IMR-90 (cell line): Measurements from ENCODE around the gene SLC41A1. TPM values are rescaled to one million over a fixed set of nuclear protein-coding genes. Genes with fewer than 3 reads are reported as not detected.

Source experiments
- ATAC-seq: fragments of 200-7000 bp; cut with Tn5 transposase; 2 replicates; pipeline ENCODE4 v1.9.1; 2020; ENCODE audit warnings: low read depth, mild to moderate bottlenecking, moderate library complexity
- BruUV-seq: library from RNA; stranded (reverse); fragments of 400-500 nt; replicated peaks from 2 replicates; lab custom pipeline; 2021; lab: Mats Ljungman, UMichigan
- CTCF ChIA-PET: fragments of 300-600 bp; formaldehyde crosslinking; extraction: SDS; loops from one replicate; lab custom pipeline; 2021; ENCODE audit warnings: antibody characterized with exemption; lab: Yijun Ruan, JAX
- POLR2A ChIA-PET: fragments of 300-600 bp; sonication (Branson Sonifier 250); formaldehyde crosslinking; loops from one replicate; lab custom pipeline; 2022; ENCODE audit warnings: antibody characterized with exemption; ENCODE audit not compliant: unreplicated experiment; lab: Charles Lee
- DNase-seq: peaks from one replicate; pipeline ENCODE4 v3.0.0; 2013
- H2AFZ ChIP-seq: replicated peaks from 2 replicates; pipeline ENCODE3; 2013; ENCODE audit warnings: low read length, mild to moderate bottlenecking; ENCODE audit not compliant: poor library complexity
- H2AK5ac ChIP-seq: 2 replicates; pipeline ENCODE4 v1.6.1; 2013; ENCODE audit warnings: low read depth, low read length, inconsistent platforms
- H2AK9ac ChIP-seq: replicated peaks from 2 replicates; pipeline ENCODE3; 2013; ENCODE audit warnings: mild to moderate bottlenecking, low read depth, low read length, moderate library complexity; ENCODE audit not compliant: poor library complexity
- H2BK120ac ChIP-seq: 2 replicates; pipeline ENCODE4 v1.6.1; 2013; ENCODE audit warnings: low read depth, low read length, inconsistent platforms
- H2BK15ac ChIP-seq: 3 replicates; pipeline ENCODE4 v1.6.1; 2013; ENCODE audit warnings: low read depth, low read length, inconsistent platforms
- H2BK20ac ChIP-seq: 2 replicates; pipeline ENCODE4 v1.6.1; 2013; ENCODE audit warnings: low read depth, mild to moderate bottlenecking, inconsistent platforms, low read length, moderate library complexity
- H2BK5ac ChIP-seq: 2 replicates; pipeline ENCODE4 v1.6.1; 2013; ENCODE audit warnings: mild to moderate bottlenecking, low read depth, low read length, inconsistent platforms; ENCODE audit not compliant: poor library complexity, severe bottlenecking
- H3K14ac ChIP-seq: replicated peaks from 2 replicates; pipeline ENCODE4 v1.6.1; 2013; ENCODE audit warnings: low read depth, low read length, inconsistent platforms
- H3K18ac ChIP-seq: 2 replicates; pipeline ENCODE4 v1.6.1; 2013; ENCODE audit warnings: low read depth, low read length, control low read depth
- H3K23ac ChIP-seq: 2 replicates; pipeline ENCODE4 v1.6.1; 2013; ENCODE audit warnings: low read depth, low read length, inconsistent platforms
- H3K27ac ChIP-seq: 2 replicates; pipeline ENCODE4 v1.5.1; 2013; ENCODE audit warnings: mild to moderate bottlenecking, control low read depth, low read length; ENCODE audit not compliant: insufficient read depth
- H3K27me3 ChIP-seq: 2 replicates; pipeline ENCODE4 v1.6.1; 2013; ENCODE audit warnings: low read length; ENCODE audit not compliant: control insufficient read depth, insufficient read depth
- H3K36me3 ChIP-seq: 2 replicates; pipeline ENCODE4 v1.6.1; 2013; ENCODE audit warnings: low read length, mixed read lengths; ENCODE audit not compliant: control insufficient read depth, insufficient read depth
- H3K4ac ChIP-seq: 2 replicates; pipeline ENCODE4 v1.6.1; 2013; ENCODE audit warnings: low read depth, low read length, inconsistent platforms
- H3K4me1 ChIP-seq: 2 replicates; pipeline ENCODE4 v1.6.1; 2013; ENCODE audit warnings: low read length, mixed read lengths; ENCODE audit not compliant: control insufficient read depth, insufficient read depth
- H3K4me2 ChIP-seq: 2 replicates; pipeline ENCODE4 v1.6.1; 2013; ENCODE audit warnings: low read depth, mild to moderate bottlenecking, control low read depth, low read length, moderate library complexity
- H3K4me3 ChIP-seq: 2 replicates; pipeline ENCODE4 v1.5.1; 2013; ENCODE audit warnings: low read depth, mild to moderate bottlenecking, control low read depth, low read length, moderate library complexity; ENCODE audit not compliant: insufficient read depth
- H3K56ac ChIP-seq: 2 replicates; pipeline ENCODE4 v1.6.1; 2013; ENCODE audit warnings: low read length, inconsistent platforms; ENCODE audit not compliant: insufficient read depth; ENCODE audit errors: extremely low read depth
- H3K79me1 ChIP-seq, 2 experiments: 2 replicates each; pipeline ENCODE4 v1.6.1; 2013; ENCODE audit warnings: low read length in 2 of 2, inconsistent platforms in 1 of 2, low read depth in 1 of 2
- H3K9ac ChIP-seq: 2 replicates; pipeline ENCODE4 v1.6.1; 2013; ENCODE audit warnings: low read depth, low read length, control low read depth
- H3K9me1 ChIP-seq: 2 replicates; pipeline ENCODE4 v1.6.1; 2013; ENCODE audit warnings: low read length, inconsistent platforms; ENCODE audit not compliant: insufficient read depth
- H3K9me3 ChIP-seq: 2 replicates; pipeline ENCODE4 v1.6.1; 2013; ENCODE audit warnings: low read length; ENCODE audit not compliant: control insufficient read depth, insufficient read depth
- H4K20me1 ChIP-seq: 2 replicates; pipeline ENCODE4 v1.6.1; 2013; ENCODE audit warnings: low read length, inconsistent platforms; ENCODE audit not compliant: insufficient read depth
- H4K5ac ChIP-seq: 2 replicates; pipeline ENCODE4 v1.6.1; 2013; ENCODE audit warnings: mild to moderate bottlenecking, low read depth, low read length, control low read depth
- H4K8ac ChIP-seq, 2 experiments: 2 replicates each; pipeline ENCODE4 v1.6.1; 2013; ENCODE audit warnings: low read depth in 2 of 2, low read length in 2 of 2, control low read depth in 1 of 2, inconsistent platforms in 1 of 2
- H4K91ac ChIP-seq: 2 replicates; pipeline ENCODE4 v1.6.1; 2013; ENCODE audit warnings: low read depth, low read length, inconsistent platforms; ENCODE audit not compliant: insufficient read depth
- MAZ ChIP-seq: IDR thresholded peaks from 2 replicates; pipeline ENCODE4 v1.6.1; 2012; ENCODE audit warnings: low read depth, mild to moderate bottlenecking, low read length, improper control_type of control experiment, moderate library complexity, borderline replicate concordance
- SMC3 ChIP-seq: fragments of 150-350 bp; IDR thresholded peaks from 2 replicates; pipeline ENCODE4 v1.6.1; 2016; ENCODE audit warnings: low read depth, mild to moderate bottlenecking, antibody characterized with exemption, low read length, moderate library complexity
- WGBS, 2 experiments: methylation state at CpG; one replicate each; pipeline versions ENCODE4 v1.1.5 to v1.1.7; 2013; ENCODE audit warnings: missing lambda C conversion rate in 2 of 2; ENCODE audit not compliant: insufficient read length in 1 of 2; ENCODE audit errors: extremely low coverage in 2 of 2; 5-methylcytosine and 5-hydroxymethylcytosine counted together
- dilution Hi-C: fragments of 300-500 bp; cut with HindIII; formaldehyde crosslinking; loops from one replicate; pipeline ENCODE4 v1.14.3; 2018; ENCODE audit warnings: low sequenced_read_pairs; ENCODE audit not compliant: unreplicated experiment
- in situ Hi-C: fragments of 300-500 bp; cut with MboI; formaldehyde crosslinking; loops from 3 replicates; pipeline ENCODE4 v1.14.3; 2019; ENCODE audit warnings: low sequenced_read_pairs, inconsistent platforms, mixed read lengths
- intact Hi-C: fragments of 100-400 bp; cut with micrococcal nuclease; formaldehyde crosslinking; loops from 2 replicates; pipeline ENCODE4 v1.10.0; 2022
- polyA plus RNA-seq, 3 experiments: library from polyadenylated mRNA; depleted of rRNA; stranded (reverse); fragments of >200 nt; gene quantifications; 2 replicates each; pipeline ENCODE4 v1.2.3, GENCODE V29; 2012; ENCODE audit warnings: low replicate concordance in 1 of 3
- total RNA-seq: library from RNA; depleted of rRNA; stranded (reverse); fragments of >200 nt; gene quantifications from 2 replicates; pipeline ENCODE4 v1.2.3, GENCODE V29; 2012
- TF ChIP-seq, protein P1 (sequence below): conservative IDR thresholded peaks from 2 replicates; pipeline ENCODE4 v1.5.1; 2012; ENCODE audit warnings: mild to moderate bottlenecking, low read depth, low read length, improper control_type of control experiment

The SLC41A1 gene
- total and polyA plus RNA-seq, 2 of the 4 experiments (the other 2 are of a cell fraction) = 6.3 to 26.3 TPM

DNA sequence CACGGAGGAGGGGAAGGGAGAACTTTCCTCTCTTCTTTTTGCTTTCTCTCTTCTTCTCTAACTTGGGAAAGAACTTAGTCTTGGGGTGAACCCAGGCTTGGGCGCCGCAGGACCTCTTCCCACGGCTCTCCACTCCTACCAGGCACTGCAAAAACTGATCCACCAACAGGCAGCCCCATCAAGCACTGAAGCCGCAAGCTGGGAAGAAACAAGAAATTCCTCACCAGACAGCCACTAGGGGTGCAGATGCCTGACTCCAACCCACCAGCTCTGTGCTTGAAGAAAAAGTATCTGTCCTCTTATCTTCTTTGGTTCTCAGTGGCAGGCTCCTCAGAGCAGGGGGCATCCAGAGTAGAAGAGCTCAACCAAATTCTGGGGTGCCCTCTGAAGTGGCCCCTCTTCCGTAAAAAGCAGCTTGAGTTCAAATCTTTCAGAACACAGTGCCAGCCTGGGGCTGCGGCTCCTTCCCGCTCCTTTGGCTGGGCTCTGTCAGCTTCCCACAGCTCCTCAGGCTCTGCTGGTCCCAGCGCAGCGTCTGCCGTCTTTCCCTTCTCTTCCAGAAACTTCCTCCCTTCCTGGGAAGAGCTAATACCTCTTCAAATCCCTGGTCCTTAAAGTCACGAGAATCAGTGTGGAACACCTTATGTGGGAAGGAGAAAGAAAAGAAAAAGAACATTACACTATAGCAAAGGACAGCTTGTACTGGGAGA is 2.4 kb downstream of the SLC41A1 start:
- H3K56ac ChIP-seq = no peak overlapping the region
- H3K4me2 ChIP-seq = no peak overlapping the region
- no peak overlapping the region for H2AK9ac ChIP-seq
- H3K27me3 ChIP-seq = no peaks in the 10 kb centered on the region
- peaks cover 30 to 56% of the 10 kb centered on the region in 2 experiments for H3K79me1 ChIP-seq
- no peak overlapping the region for H3K4ac ChIP-seq
- H3K4me1 ChIP-seq = peaks cover 6% of the 10 kb centered on the region; the same call in 1 of the 2 replicates
- no peak overlapping the region for H2BK120ac ChIP-seq
- 89% methylated on average over 3 of the region's 12 CpGs; no CpG with 5 or more reads in 1 of the 2 experiments for WGBS, 2 experiments
- H2BK20ac ChIP-seq = no peak overlapping the region
- H3K23ac ChIP-seq = no peak overlapping the region
- no peaks in the 10 kb centered on the region for H4K20me1 ChIP-seq
- H2BK15ac ChIP-seq = no peak overlapping the region
- in situ Hi-C loops = no loop called here
- intact Hi-C loops = loop anchor here (5.0 kb wide), 1 partner anchor 82 kb away; no protein-coding TSS in a partner anchor
- ATAC-seq = no peak
- no TSS peak for BruUV-seq
- TF ChIP-seq SMC3 = no peak
- no peak for TF ChIP-seq MAZ
- TF ChIP-seq, protein P1, sequence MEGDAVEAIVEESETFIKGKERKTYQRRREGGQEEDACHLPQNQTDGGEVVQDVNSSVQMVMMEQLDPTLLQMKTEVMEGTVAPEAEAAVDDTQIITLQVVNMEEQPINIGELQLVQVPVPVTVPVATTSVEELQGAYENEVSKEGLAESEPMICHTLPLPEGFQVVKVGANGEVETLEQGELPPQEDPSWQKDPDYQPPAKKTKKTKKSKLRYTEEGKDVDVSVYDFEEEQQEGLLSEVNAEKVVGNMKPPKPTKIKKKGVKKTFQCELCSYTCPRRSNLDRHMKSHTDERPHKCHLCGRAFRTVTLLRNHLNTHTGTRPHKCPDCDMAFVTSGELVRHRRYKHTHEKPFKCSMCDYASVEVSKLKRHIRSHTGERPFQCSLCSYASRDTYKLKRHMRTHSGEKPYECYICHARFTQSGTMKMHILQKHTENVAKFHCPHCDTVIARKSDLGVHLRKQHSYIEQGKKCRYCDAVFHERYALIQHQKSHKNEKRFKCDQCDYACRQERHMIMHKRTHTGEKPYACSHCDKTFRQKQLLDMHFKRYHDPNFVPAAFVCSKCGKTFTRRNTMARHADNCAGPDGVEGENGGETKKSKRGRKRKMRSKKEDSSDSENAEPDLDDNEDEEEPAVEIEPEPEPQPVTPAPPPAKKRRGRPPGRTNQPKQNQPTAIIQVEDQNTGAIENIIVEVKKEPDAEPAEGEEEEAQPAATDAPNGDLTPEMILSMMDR = 0 out of 2 replicates have a peak, but pooled peaks have one; percentile 22
- H3K36me3 ChIP-seq = peaks cover 20% of the 10 kb centered on the region
- H4K8ac ChIP-seq = no peak overlapping the region
- H3K9me1 ChIP-seq = peaks cover 13% of the 10 kb centered on the region; the same call in 1 of the 2 replicates
- H3K4me3 ChIP-seq = no peak overlapping the region
- no peak overlapping the region for H3K27ac ChIP-seq
- H2BK5ac ChIP-seq = no peak overlapping the region
- CTCF ChIA-PET = interaction anchor here (0.9 to 1.4 kb wide), 5 partner anchors 15 to 167 kb away, joined by 3 to 6 read pairs (median 5); no protein-coding TSS in a partner anchor
- H3K9me3 ChIP-seq = no peaks in the 10 kb centered on the region
- no peak for DNase-seq
- H3K18ac ChIP-seq = no peak overlapping the region
- H3K14ac ChIP-seq = no peak overlapping the region
- dilution Hi-C loops = no loop called here
- H2AFZ ChIP-seq = no peak overlapping the region
- POLR2A ChIA-PET = no interaction called here
- H4K91ac ChIP-seq = no peak overlapping the region
- no peak overlapping the region for H2AK5ac ChIP-seq
- H4K5ac ChIP-seq = no peak overlapping the region
- H3K9ac ChIP-seq = no peak overlapping the region
